GM10266 (cell line): Measurements from ENCODE around the gene HK1.

ENCODE experiments used
- DNase-seq: peaks from one replicate; pipeline ENCODE4 v3.0.0; 2012; ENCODE audit errors: extremely low spot score
- TF ChIP-seq, protein P1 (sequence below): IDR thresholded peaks from 2 replicates; pipeline ENCODE4 v1.5.1; 2012; ENCODE audit warnings: mild to moderate bottlenecking, low read depth; ENCODE audit not compliant: control insufficient read depth, insufficient read depth; ENCODE audit errors: missing control alignments

The HK1 gene

GRCh38 chr10:69364232-69364940 lies 86.1 kb downstream of the HK1 start:
- TF ChIP-seq, protein P1, sequence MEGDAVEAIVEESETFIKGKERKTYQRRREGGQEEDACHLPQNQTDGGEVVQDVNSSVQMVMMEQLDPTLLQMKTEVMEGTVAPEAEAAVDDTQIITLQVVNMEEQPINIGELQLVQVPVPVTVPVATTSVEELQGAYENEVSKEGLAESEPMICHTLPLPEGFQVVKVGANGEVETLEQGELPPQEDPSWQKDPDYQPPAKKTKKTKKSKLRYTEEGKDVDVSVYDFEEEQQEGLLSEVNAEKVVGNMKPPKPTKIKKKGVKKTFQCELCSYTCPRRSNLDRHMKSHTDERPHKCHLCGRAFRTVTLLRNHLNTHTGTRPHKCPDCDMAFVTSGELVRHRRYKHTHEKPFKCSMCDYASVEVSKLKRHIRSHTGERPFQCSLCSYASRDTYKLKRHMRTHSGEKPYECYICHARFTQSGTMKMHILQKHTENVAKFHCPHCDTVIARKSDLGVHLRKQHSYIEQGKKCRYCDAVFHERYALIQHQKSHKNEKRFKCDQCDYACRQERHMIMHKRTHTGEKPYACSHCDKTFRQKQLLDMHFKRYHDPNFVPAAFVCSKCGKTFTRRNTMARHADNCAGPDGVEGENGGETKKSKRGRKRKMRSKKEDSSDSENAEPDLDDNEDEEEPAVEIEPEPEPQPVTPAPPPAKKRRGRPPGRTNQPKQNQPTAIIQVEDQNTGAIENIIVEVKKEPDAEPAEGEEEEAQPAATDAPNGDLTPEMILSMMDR, result no peak
- DNase-seq, result no peak

DNA sequence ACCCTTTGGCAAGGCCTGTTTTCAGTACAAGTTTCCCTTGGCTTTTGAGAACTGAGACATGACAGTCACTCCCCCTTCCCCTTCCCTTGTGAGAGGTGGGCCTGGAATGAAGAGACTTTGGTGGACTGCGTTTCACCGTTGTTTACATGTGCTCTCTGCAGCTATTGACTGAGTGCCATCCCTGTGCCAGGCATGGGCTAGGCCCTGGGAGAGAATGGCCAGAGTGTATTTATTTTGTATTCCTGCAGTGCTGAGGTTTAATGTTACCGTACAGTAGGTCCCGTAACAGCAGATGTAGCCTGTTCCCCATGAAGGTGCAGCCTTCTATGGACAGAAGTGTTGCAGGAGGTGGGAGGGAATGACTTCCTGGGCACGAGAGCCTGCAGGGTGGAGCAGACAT lies 88.4 kb downstream of the HK1 start:
- no peak for DNase-seq
- TF ChIP-seq, protein P1, result no peak

DNA sequence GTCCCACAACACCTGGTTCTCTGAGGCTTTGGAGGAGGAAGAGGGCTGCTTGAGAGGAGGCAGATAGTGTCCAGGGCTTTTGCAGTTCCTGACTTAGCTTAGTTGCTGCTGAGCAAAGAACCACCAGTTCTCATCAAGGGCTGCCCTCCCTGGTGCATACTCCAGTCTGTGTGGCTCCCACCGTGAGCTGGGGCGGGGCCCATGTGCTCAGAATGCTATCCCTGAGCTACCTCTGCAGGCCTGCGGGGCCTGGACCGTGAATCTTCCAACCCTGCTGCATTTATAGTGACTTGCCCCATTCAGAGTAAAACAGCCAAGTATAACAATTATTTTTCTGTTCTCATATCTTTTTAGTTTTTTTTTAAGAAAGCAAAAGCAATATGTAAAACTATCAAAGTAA lies 89.2 kb downstream of the HK1 start:
- no peak for DNase-seq
- TF ChIP-seq, protein P1, result no peak

DNA sequence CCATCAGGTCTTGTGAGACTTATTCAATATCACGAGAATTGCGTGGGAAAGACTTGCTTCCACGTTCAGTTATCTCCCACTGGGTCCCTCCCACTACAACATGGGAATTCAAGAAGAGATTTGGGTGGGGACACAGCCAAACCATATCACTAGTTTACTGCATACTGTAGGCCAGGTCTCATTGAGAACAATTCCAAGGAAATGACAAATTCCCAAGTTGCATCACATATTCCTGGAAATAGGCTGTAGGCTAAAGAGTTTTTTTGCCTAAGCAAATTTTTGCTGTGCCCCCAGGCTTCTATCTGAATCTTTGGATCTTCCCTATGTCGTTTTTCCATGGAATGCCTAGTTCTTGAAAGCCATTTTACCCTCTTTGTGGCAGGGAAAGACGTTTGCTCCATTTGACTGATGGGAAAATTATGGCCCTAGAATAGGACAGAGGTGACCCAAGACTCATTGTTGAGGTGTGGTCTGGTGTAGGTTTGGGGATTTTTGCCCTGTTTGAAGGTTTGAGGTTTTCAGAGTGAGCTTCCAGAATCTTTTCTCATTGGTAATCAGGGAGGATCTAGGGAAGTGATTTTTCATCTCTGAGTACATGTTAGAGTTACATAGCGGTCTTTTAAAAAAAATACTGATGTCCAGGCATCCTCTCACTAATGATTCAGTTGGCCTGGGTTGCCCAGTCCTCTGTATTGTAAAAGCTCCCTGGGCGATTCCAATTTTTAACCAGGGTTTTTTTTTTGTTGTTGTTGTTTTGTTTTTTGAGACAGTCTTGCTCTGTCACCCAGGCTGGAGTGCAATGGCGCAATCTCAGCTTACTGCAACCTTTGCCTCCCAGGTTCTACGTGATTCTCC lies 94.1 kb downstream of the HK1 start:
- no peak for DNase-seq
- TF ChIP-seq, protein P1, result no peak

DNA sequence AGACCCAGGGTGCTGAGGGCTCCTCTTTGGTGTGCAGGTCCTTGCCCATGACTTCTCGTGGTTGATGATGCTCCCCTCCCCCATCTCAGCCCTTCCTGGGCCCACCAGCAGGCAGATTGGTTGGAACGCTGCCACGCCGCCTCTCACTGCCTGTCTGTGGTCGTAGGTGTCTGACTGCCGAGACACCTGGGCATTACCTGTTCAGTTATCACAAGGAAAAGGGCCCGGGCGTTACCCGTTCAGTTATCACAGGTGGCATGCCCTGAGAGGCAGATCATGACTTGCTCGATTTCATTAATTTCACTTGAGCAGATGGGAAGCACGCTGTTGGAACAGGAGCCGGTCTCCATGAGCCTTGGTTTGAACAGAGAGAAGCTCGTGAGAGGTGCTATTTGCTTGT lies 95.9 kb downstream of the HK1 start:
- TF ChIP-seq, protein P1, result no peak
- DNase-seq, result no peak

DNA sequence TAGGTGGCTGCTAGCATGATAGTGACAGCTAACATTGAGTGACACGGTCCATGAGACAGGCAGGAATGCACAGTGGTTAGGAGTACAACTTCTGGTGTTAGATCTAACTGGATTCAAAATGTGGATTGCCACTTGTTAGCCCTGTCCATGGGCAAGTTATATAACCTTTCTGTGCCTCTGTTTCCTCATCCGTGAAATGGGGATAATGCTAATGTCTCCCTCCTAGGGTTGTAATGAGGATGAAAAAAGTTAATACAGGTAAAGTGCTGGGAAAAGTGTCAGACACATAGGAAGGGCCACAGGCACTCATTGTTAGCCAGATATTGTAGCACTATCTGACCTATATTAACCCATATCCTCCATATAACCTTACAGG lies 96.6 kb downstream of the HK1 start:
- TF ChIP-seq, protein P1, result no peak
- no peak for DNase-seq
